HepG2 (cell line): ENCODE measurements around the gene DPY30. TPM values are rescaled to one million over a fixed set of nuclear protein-coding genes. Genes with fewer than 3 reads are reported as not detected.
A peak's percentile ranks its signal among the peaks of the same experiment; 100 is the strongest.

Experiments used
- ATAC-seq: fragments of 200-7000 bp; cut with Tn5 transposase; 3 replicates; pipeline ENCODE4 v1.9.1; 2020; ENCODE audit warnings: mild to moderate bottlenecking, moderate library complexity
- BruUV-seq: library from RNA; stranded (reverse); fragments of 400-500 nt; replicated peaks from 2 replicates; lab custom pipeline; 2021; lab: Mats Ljungman, UMichigan
- CTCF ChIA-PET: fragments of 300-600 bp; formaldehyde crosslinking; extraction: SDS; loops from one replicate; lab custom pipeline; 2021; ENCODE audit warnings: low total read pairs, inconsistent platforms, low intra/inter-chr PET ratio; lab: Yijun Ruan, JAX
- POLR2A ChIA-PET: fragments of 350-600 bp; sonication (Branson Sonifier 250); formaldehyde crosslinking; loops from one replicate; lab custom pipeline; 2020; ENCODE audit warnings: antibody characterized with exemption, inconsistent platforms; lab: Yijun Ruan, JAX
- DNase-seq: peaks from one replicate; pipeline ENCODE4 v3.0.0-alpha.2; 2015; ENCODE audit warnings: low spot score
- FAIRE-seq: peaks from 3 replicates; lab custom pipeline; 2011; peaks lifted over from hg19 to GRCh38; lab: Jason Lieb, UNC
- H2AFZ ChIP-seq: one replicate; pipeline ENCODE4 v1.6.1; 2011; ENCODE audit warnings: low read length, inconsistent platforms
- H3K27ac ChIP-seq: fragments of 300-600 bp; 3 replicates; pipeline ENCODE4 v1.8.0; 2011; ENCODE audit warnings: mixed run types, mild to moderate bottlenecking, mixed read lengths, low read length, inconsistent platforms; ENCODE audit not compliant: insufficient read depth; ENCODE audit errors: extremely low read length
- H3K27me3 ChIP-seq, 2 experiments: fragments of 200-600 bp in 1 of 2; 2 replicates in 1 of 2; 3 replicates in 1 of 2; pipeline versions ENCODE4 v1.6.0 to v1.8.0; 2011; ENCODE audit warnings: low read length in 2 of 2, mild to moderate bottlenecking in 2 of 2, moderate library complexity in 2 of 2, inconsistent platforms in 1 of 2; ENCODE audit not compliant: insufficient read depth in 2 of 2, control insufficient read depth in 1 of 2
- H3K36me3 ChIP-seq, 2 experiments: fragments of 200-600 bp in 1 of 2; replicated peaks in 1 of 2; 2 replicates in 1 of 2; 3 replicates in 1 of 2; pipeline versions ENCODE4 v1.5.1 to v1.8.0; 2011; ENCODE audit warnings: low read length in 2 of 2, inconsistent platforms in 1 of 2; ENCODE audit not compliant: insufficient read depth in 2 of 2, control insufficient read depth in 1 of 2
- H3K4me1 ChIP-seq: 2 replicates; pipeline ENCODE4 v1.5.1; 2012; ENCODE audit warnings: low read length, inconsistent platforms; ENCODE audit not compliant: insufficient read depth
- H3K4me2 ChIP-seq: 2 replicates; pipeline ENCODE4 v1.6.0; 2011; ENCODE audit warnings: low read depth, low read length, inconsistent platforms
- H3K4me3 ChIP-seq, 3 experiments: fragments of 200-600 bp in 1 of 3; sonication (generic), shearing (Covaris generic) in 1 of 3; replicated peaks in 1 of 3; 2 replicates each; pipeline ENCODE4 v1.5.1; 2011 to 2016; ENCODE audit warnings: low read length in 3 of 3, inconsistent platforms in 2 of 3, low read depth in 2 of 3, mild to moderate bottlenecking in 2 of 3, control low read depth in 1 of 3, mixed read lengths in 1 of 3; ENCODE audit not compliant: insufficient read depth in 1 of 3
- H3K79me2 ChIP-seq: one replicate; pipeline ENCODE4 v1.6.1; 2011; ENCODE audit warnings: low read length, inconsistent platforms; ENCODE audit not compliant: insufficient read depth
- H3K9ac ChIP-seq: 2 replicates; pipeline ENCODE4 v1.6.0; 2011; ENCODE audit warnings: mild to moderate bottlenecking, low read depth, low read length, inconsistent platforms; ENCODE audit not compliant: insufficient read depth
- H3K9me3 ChIP-seq: 2 replicates; pipeline ENCODE4 v1.5.1; 2012; ENCODE audit warnings: mild to moderate bottlenecking, low read length
- H4K20me1 ChIP-seq: 2 replicates; pipeline ENCODE4 v1.6.0; 2011; ENCODE audit warnings: inconsistent platforms, mild to moderate bottlenecking, low read length, moderate library complexity; ENCODE audit not compliant: insufficient read depth
- ARID3A ChIP-seq: IDR thresholded peaks from 2 replicates; pipeline ENCODE4 v1.6.1; 2012; ENCODE audit warnings: low read depth, low read length, improper control_type of control experiment
- CEBPG ChIP-seq: IDR thresholded peaks from 2 replicates; pipeline ENCODE4 v1.6.1; 2016
- HNF1A ChIP-seq, 2 experiments: sonication (generic) in 1 of 2; formaldehyde crosslinking in 1 of 2; IDR thresholded peaks; 2 replicates each; pipeline versions ENCODE4 v1.4.0 to v1.6.1; 2016 to 2020; ENCODE audit warnings: borderline replicate concordance in 1 of 2, low read depth in 1 of 2, mild to moderate bottlenecking in 1 of 2, missing genetic modification reagents in 1 of 2
- REXO4 ChIP-seq: sonication (generic); formaldehyde crosslinking; IDR thresholded peaks from 2 replicates; pipeline ENCODE4 v1.8.0; 2022; ENCODE audit warnings: missing genetic modification reagents, mild to moderate bottlenecking, borderline replicate concordance
- WGBS: methylation state at CpG from one replicate; pipeline ENCODE4 v1.1.6; 2017; ENCODE audit warnings: low lambda C conversion rate; 5-methylcytosine and 5-hydroxymethylcytosine counted together
- in situ Hi-C: cut with HindIII; loops from 2 replicates; pipeline ENCODE4 v1.10.0; 2017; ENCODE audit warnings: low pct_unique_long_range_greater_than_20kb; ENCODE audit not compliant: extremely low pct_ligation_motif_present
- intact Hi-C: fragments of 100-400 bp; cut with micrococcal nuclease; formaldehyde crosslinking; loops from one replicate; pipeline ENCODE4 v1.10.0; 2022; ENCODE audit not compliant: unreplicated experiment
- polyA plus RNA-seq, 8 experiments: library from polyadenylated mRNA; depleted of rRNA in 3 of 8; stranded (reverse) in 7 of 8; unstranded in 1 of 8; fragments of >200 nt; fragmentation: Illumina TruSeq in 4 of 8; extraction: Trizol in 4 of 8; gene quantifications; 2 replicates each; pipeline versions ENCODE4 v1.2.1 to v1.2.3, GENCODE V29; 2011 to 2016; ENCODE audit warnings: low read depth in 4 of 8, missing spikeins in 1 of 8, mixed read lengths in 1 of 8; ENCODE audit not compliant: insufficient read depth in 1 of 8
- total RNA-seq, 5 experiments: library from RNA; depleted of rRNA; stranded (reverse); fragments of >200 nt; fragmentation: Illumina TruSeq; extraction: Trizol; gene quantifications; 2 replicates each; pipeline ENCODE4 v1.2.3, GENCODE V29; 2016; ENCODE audit warnings: low read depth in 1 of 5
- TF ChIP-seq, protein P1 (sequence below): sonication (generic); formaldehyde crosslinking; conservative IDR thresholded peaks from 2 replicates; pipeline ENCODE4 v1.4.0; 2020; ENCODE audit warnings: mild to moderate bottlenecking, missing genetic modification reagents, moderate library complexity

DPY30 gene
- total and polyA plus RNA-seq, 2 of the 13 experiments (the other 11 are each of a cell fraction or from before 2014, with no cell fraction given) = 98.1 to 118 TPM

DNA sequence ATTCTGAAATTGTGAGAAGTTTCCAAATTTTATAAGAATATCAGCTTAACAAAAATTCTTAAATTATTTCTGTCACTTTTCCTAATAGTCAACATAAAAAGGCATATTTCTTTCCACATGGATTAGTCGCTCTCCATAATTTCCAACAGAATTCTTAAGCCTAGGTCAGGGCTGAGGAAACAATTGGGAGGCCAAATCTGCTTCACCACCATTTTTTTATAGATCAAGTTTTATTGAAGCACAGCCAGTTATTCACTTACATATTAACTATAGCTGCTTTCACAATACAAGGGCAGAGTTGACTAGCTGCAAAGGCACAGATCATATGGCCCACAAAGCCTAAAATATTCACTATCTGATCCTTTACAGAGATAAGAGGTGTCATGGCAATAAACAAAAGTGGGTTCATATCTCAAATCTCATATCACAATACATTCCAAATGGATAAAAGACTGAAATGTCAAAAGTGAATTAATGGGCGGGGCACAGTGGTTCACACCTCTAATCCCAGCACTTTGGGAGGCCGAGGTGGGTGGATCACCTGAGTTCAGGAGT is 47.5 kb downstream of the DPY30 start:
- Histone ChIP-seq H3K27ac (no peak overlapping the region), H4K20me1 (no peaks in the 10 kb centered on the region), H3K4me1 (peaks cover 42% of the 10 kb centered on the region), H3K36me3 (no peaks in the 10 kb centered on the region; a peak in 1 of 5 replicates), H3K9ac (no peak overlapping the region), H2AFZ (no peak overlapping the region), H3K79me2 (peaks cover 90% of the 10 kb centered on the region), H3K9me3 (no peaks in the 10 kb centered on the region), H3K4me2 (no peak overlapping the region), H3K27me3 (no peaks in the 10 kb centered on the region), H3K4me3 (no peak overlapping the region)
- DNase-seq = peak; percentile 17
- in situ Hi-C loops = no loop called here
- 94% methylated on average over 3 of the region's 3 CpGs for WGBS
- ChIA-PET CTCF (no interaction called here), POLR2A (no interaction called here)
- intact Hi-C loops = no loop called here
- ATAC-seq = peak; percentile 63
- FAIRE-seq = no peak
- TSS peak; percentile 22 for BruUV-seq
- TF ChIP-seq HNF1A (IDR thresholded peaks at IDR 0.05; ENCODE audit: low read depth) (0 out of 2 replicates have a peak, but pooled peaks have one; percentile 16), HNF1A (CRISPR knock-in tag; IDR thresholded peaks at IDR 0.05; ENCODE audit: borderline replicate concordance) (no peak), REXO4 (CRISPR knock-in tag) (no peak), CEBPG (CRISPR knock-in tag) (peak; percentile 51; the same call in 1 of the 2 replicates), ARID3A (peak; percentile 79)
- TF ChIP-seq, protein P1, sequence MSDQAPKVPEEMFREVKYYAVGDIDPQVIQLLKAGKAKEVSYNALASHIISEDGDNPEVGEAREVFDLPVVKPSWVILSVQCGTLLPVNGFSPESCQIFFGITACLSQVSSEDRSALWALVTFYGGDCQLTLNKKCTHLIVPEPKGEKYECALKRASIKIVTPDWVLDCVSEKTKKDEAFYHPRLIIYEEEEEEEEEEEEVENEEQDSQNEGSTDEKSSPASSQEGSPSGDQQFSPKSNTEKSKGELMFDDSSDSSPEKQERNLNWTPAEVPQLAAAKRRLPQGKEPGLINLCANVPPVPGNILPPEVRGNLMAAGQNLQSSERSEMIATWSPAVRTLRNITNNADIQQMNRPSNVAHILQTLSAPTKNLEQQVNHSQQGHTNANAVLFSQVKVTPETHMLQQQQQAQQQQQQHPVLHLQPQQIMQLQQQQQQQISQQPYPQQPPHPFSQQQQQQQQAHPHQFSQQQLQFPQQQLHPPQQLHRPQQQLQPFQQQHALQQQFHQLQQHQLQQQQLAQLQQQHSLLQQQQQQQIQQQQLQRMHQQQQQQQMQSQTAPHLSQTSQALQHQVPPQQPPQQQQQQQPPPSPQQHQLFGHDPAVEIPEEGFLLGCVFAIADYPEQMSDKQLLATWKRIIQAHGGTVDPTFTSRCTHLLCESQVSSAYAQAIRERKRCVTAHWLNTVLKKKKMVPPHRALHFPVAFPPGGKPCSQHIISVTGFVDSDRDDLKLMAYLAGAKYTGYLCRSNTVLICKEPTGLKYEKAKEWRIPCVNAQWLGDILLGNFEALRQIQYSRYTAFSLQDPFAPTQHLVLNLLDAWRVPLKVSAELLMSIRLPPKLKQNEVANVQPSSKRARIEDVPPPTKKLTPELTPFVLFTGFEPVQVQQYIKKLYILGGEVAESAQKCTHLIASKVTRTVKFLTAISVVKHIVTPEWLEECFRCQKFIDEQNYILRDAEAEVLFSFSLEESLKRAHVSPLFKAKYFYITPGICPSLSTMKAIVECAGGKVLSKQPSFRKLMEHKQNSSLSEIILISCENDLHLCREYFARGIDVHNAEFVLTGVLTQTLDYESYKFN (CRISPR knock-in tag) = 0 out of 2 replicates have a peak, but pooled peaks have one; percentile 20
